Cardiac muscle cell (in vitro differentiated cells and primary cell): Measurements from ENCODE around the gene ACOX2. TPM values are rescaled to one million over a fixed set of nuclear protein-coding genes. Genes with fewer than 3 reads are reported as not detected.

ENCODE experiments used
- DNase-seq, 2 donors: peaks; one replicate each; pipeline versions ENCODE4 v3.0.0 to v3.0.0-alpha.2; 2010 to 2017; ENCODE audit warnings: low read depth in 1 of 2, low spot score in 1 of 2
- H3K27ac ChIP-seq: fragments of 200-600 bp; sonication (generic); 2 replicates; pipeline ENCODE4 v1.5.1; 2016
- H3K27me3 ChIP-seq: fragments of 200-600 bp; sonication (generic); 2 replicates; pipeline ENCODE4 v1.6.0; 2016; ENCODE audit warnings: control low read depth
- H3K36me3 ChIP-seq: fragments of 200-600 bp; sonication (generic); 2 replicates; pipeline ENCODE4 v1.5.1; 2016; ENCODE audit warnings: control low read depth
- H3K4me1 ChIP-seq: fragments of 200-600 bp; sonication (generic); 2 replicates; pipeline ENCODE4 v1.8.1; 2017; ENCODE audit warnings: low read depth, mild to moderate bottlenecking, mixed run types
- H3K4me3 ChIP-seq: fragments of 200-600 bp; sonication (generic); 2 replicates; pipeline ENCODE4 v1.5.1; 2016; ENCODE audit warnings: mild to moderate bottlenecking
- H3K9me3 ChIP-seq: fragments of 200-600 bp; sonication (generic); 2 replicates; pipeline ENCODE4 v1.5.1; 2017; ENCODE audit warnings: low read depth, mild to moderate bottlenecking, control low read depth
- polyA plus RNA-seq: library from polyadenylated mRNA; unstranded; fragments of >200 nt; fragmentation: Nextera tagmentation; extraction: Ambion mirVana; gene quantifications from 2 replicates; pipeline ENCODE4 v1.2.1, GENCODE V29; 2016
- total RNA-seq: library from RNA; depleted of rRNA; stranded (reverse); fragments of >200 nt; gene quantifications from 2 replicates; pipeline ENCODE4 v1.2.3, GENCODE V29; 2016
- TF ChIP-seq, protein P1 (sequence below): IDR thresholded peaks from 2 replicates; pipeline ENCODE4 v1.5.1; 2012; ENCODE audit warnings: low read depth, mild to moderate bottlenecking, low read length

ACOX2 gene
- total and polyA plus RNA-seq, 2 experiments from 2014 or later: 18.9 to 42.5 TPM

DNA sequence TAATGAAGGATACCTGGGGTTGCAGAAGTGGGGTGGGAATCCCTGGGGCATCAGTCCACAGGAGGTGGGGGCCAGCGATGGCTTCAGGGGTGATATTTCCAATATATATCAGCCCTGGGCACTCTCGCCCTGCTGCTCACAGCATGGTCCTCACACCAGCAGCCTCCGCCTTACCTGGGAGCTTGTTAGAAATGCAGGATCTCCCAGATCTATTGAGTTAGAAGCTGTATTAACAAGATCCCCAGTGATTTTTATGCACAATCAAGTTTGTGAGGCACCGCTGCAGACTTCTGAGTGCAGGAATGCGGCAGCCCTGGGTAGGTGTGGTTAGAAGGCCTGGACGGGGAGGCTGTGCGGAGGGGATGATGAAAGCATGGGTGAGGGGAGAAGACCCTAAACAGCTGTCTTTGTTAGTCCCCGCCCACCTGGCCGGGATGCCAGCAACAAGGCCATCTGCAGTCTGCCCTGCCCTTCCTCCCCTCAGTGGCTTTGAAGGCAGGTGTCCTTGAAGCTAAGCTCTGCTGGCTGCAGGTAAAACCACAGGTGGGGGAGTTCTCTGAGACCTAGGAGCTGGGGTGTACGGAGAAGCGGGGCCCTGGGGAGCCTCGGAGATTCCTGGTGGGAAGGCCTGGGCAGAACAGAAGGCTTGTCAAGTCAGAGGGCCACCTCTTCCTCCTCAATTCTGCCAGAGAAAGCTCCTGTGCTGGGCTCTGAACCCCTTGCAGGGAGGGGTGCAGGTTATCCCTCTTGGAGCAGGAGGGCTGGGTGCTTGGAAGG lies 28.8 kb upstream of the ACOX2 start:
- TF ChIP-seq, protein P1, sequence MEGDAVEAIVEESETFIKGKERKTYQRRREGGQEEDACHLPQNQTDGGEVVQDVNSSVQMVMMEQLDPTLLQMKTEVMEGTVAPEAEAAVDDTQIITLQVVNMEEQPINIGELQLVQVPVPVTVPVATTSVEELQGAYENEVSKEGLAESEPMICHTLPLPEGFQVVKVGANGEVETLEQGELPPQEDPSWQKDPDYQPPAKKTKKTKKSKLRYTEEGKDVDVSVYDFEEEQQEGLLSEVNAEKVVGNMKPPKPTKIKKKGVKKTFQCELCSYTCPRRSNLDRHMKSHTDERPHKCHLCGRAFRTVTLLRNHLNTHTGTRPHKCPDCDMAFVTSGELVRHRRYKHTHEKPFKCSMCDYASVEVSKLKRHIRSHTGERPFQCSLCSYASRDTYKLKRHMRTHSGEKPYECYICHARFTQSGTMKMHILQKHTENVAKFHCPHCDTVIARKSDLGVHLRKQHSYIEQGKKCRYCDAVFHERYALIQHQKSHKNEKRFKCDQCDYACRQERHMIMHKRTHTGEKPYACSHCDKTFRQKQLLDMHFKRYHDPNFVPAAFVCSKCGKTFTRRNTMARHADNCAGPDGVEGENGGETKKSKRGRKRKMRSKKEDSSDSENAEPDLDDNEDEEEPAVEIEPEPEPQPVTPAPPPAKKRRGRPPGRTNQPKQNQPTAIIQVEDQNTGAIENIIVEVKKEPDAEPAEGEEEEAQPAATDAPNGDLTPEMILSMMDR: no peak
- Histone ChIP-seq H3K27ac (no peak overlapping the region), H3K36me3 (no peaks in the 10 kb centered on the region), H3K9me3 (no peaks in the 10 kb centered on the region), H3K4me3 (no peak overlapping the region), H3K27me3 (no peaks in the 10 kb centered on the region), H3K4me1 (no peaks in the 10 kb centered on the region)
- no peak for DNase-seq

DNA sequence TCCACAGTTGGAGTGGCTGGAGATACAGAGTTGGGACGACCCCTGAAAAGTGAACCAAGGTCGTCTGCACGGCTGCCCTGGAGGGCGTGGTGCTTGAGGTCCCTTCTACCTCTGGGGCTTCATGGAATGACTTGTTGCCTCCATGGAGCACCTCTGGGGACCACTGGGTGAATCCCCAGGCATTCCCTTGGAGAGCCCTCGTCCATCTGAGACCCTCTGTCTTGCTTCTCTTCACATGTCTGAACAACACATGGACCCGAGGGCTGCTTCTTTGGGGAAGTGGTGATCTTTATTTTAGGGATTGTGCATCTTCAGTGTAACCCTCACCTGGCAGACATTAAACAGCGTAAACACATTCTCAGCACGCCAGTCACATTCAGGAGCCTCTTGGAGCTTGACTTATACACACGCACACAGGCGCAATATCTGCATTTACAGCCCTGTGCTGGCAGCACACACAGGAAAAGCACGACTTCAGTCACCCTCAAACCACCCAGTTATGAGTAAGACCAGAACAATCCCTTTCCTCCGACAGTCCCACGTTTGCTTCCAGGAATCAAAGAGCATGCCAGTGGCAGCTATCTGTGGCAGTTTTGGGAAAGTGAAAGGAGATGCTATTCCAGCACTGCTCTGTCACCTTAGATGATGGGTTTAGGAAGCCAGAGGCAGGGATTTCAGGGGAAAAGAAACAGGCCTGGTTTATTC lies 27.6 kb upstream of the ACOX2 start:
- no peak overlapping the region for H3K4me3 ChIP-seq
- no peaks in the 10 kb centered on the region for H3K9me3 ChIP-seq
- H3K27ac ChIP-seq: no peak overlapping the region
- TF ChIP-seq, protein P1: no peak
- H3K27me3 ChIP-seq: no peaks in the 10 kb centered on the region
- H3K36me3 ChIP-seq: no peaks in the 10 kb centered on the region
- peak in 1 of 2 donors; percentile 73 for DNase-seq
- H3K4me1 ChIP-seq: no peaks in the 10 kb centered on the region

DNA sequence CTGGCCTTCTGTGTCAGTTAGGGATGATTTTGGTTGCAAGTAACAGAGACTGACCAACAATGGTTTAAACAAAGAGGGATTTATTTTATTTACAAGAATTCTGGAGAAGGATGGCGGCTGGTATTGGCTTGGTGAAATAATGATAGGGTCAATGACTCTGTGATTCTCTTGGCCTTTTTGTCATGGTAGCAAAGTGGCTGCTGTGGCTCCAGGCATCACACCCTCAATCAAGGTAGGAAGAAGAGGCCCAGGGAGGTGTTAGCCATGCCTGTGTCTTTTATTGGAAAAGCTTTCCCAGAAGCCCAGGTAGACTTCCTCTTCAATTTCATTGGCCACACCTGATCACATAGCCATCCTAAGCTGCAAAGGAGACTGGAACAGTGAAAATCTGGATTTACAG lies 27.1 kb upstream of the ACOX2 start:
- Histone ChIP-seq H3K4me1 (no peaks in the 10 kb centered on the region), H3K4me3 (no peak overlapping the region), H3K9me3 (no peaks in the 10 kb centered on the region), H3K36me3 (no peaks in the 10 kb centered on the region), H3K27me3 (no peaks in the 10 kb centered on the region), H3K27ac (no peak overlapping the region)
- DNase-seq: no peak
- TF ChIP-seq, protein P1: no peak

DNA sequence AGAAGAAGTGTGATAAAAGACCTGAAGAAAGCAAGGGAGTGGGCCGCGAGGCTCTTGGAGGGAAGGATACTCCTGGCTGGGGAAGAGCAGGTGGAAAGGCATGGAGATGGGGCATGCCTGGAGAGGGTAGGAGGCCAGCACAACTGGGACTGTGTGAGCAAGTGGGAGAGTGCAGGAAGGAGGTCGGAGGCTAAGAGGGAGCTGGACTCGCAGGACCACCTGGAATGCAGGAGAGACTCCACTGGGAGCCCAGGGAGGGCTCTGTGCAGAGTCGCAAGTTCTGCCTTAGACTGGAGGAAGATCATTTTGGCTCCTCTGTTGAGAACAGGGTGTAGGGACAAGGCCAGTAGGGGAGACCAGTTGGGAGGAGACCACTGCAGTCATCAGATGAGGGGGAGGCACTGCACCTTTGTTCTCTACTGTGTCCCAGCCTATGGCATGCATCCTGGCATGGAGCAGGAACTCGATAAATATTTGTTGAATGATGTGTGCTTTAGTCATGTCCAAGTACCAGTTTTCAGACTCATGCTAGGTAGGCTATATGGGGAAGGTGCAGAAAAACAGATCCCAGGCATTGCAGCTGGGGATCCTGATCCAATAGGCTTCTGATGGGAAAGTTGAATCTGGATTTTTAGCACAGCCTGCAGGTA lies 26.5 kb upstream of the ACOX2 start:
- H3K27me3 ChIP-seq: no peaks in the 10 kb centered on the region
- TF ChIP-seq, protein P1: no peak
- no peaks in the 10 kb centered on the region for H3K4me1 ChIP-seq
- H3K27ac ChIP-seq: no peak overlapping the region
- H3K4me3 ChIP-seq: no peak overlapping the region
- H3K9me3 ChIP-seq: no peaks in the 10 kb centered on the region
- H3K36me3 ChIP-seq: no peaks in the 10 kb centered on the region
- DNase-seq: no peak

DNA sequence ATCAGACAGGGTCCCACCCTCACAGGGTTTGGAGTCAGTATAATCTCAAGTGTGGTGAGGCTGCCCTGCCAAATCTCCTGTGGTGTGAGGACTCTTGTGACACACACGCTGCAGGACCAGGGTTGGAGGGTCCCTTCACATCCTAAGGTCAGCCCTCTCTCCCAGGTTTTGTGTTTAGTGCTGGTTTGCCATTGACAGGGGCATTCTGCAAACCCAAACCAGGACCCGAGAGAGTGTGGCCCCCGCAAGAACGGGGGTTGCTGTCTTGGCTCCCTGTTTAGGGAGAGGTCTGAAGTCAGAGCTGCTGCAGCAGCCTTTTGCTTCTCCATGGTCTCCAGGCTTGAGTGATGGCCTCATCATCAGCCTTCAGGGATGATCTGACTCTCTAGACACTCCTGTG lies 25.5 kb upstream of the ACOX2 start:
- no peak overlapping the region for H3K4me3 ChIP-seq
- no peaks in the 10 kb centered on the region for H3K9me3 ChIP-seq
- TF ChIP-seq, protein P1: no peak

More for the DNA sequence above, 25.5 kb upstream of the ACOX2 start:
- Histone ChIP-seq H3K27ac (no peak overlapping the region), H3K27me3 (no peaks in the 10 kb centered on the region), H3K4me1 (no peaks in the 10 kb centered on the region), H3K36me3 (no peaks in the 10 kb centered on the region)
- DNase-seq: no peak
